ENCODE data around the gene FNDC10. TPM values are rescaled to one million over a fixed set of nuclear protein-coding genes. Genes with fewer than 3 reads are reported as not detected.

FNDC10 gene
- total RNA-seq, 6 experiments from 2014 or later = 1.6 to 4.0 (median 2.0) TPM

DNA sequence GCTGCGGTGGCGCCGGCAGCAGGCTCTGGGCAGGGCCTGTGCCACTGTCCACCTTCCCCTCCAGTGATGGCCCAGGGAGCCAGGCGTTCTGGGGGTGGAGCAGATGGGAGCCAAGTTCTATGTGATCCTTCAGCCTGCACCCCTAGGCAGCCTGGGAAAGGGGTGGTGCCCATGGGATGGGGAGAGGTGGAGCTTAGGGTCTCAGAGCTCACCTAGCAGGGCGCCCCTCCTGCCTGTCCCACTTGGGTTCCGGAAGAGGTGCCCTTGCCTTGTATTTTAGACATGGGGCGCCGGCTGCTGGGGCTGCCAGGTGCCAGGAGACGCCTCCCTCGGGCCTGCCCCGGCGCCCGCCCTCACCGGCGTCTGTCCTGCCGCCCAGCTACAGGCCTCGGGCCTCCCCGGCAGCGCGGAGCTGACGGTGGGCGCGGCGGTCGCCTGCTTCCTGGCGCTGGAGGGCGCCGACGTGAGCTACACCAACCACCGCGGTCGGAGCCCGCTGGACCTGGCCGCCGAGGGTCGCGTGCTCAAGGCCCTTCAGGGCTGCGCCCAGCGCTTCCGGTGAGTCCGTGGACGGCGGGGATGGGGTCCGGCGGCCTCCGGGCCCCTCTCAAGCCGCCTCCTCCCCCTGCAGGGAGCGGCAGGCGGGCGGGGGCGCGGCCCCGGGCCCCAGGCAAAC, 29.0 kb upstream of the FNDC10 start:
- no peak for DNase-seq
- Mint-ChIP-seq H3K9me3 (no peaks in the 10 kb centered on the region), H3K27me3 (ENCODE audit: insufficient read depth) (peaks cover 1% of the 10 kb centered on the region; the same call in 1 of the 2 replicates), H3K4me1 (ENCODE audit: low read depth) (no peaks in the 10 kb centered on the region), H3K4me3 (no peak overlapping the region), H3K27ac (no peak overlapping the region), H3K36me3 (ENCODE audit: low read depth) (no peaks in the 10 kb centered on the region)
- TF ChIP-seq, protein P1, sequence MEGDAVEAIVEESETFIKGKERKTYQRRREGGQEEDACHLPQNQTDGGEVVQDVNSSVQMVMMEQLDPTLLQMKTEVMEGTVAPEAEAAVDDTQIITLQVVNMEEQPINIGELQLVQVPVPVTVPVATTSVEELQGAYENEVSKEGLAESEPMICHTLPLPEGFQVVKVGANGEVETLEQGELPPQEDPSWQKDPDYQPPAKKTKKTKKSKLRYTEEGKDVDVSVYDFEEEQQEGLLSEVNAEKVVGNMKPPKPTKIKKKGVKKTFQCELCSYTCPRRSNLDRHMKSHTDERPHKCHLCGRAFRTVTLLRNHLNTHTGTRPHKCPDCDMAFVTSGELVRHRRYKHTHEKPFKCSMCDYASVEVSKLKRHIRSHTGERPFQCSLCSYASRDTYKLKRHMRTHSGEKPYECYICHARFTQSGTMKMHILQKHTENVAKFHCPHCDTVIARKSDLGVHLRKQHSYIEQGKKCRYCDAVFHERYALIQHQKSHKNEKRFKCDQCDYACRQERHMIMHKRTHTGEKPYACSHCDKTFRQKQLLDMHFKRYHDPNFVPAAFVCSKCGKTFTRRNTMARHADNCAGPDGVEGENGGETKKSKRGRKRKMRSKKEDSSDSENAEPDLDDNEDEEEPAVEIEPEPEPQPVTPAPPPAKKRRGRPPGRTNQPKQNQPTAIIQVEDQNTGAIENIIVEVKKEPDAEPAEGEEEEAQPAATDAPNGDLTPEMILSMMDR (IDR thresholded peaks at IDR 0.05) = no peak

DNA sequence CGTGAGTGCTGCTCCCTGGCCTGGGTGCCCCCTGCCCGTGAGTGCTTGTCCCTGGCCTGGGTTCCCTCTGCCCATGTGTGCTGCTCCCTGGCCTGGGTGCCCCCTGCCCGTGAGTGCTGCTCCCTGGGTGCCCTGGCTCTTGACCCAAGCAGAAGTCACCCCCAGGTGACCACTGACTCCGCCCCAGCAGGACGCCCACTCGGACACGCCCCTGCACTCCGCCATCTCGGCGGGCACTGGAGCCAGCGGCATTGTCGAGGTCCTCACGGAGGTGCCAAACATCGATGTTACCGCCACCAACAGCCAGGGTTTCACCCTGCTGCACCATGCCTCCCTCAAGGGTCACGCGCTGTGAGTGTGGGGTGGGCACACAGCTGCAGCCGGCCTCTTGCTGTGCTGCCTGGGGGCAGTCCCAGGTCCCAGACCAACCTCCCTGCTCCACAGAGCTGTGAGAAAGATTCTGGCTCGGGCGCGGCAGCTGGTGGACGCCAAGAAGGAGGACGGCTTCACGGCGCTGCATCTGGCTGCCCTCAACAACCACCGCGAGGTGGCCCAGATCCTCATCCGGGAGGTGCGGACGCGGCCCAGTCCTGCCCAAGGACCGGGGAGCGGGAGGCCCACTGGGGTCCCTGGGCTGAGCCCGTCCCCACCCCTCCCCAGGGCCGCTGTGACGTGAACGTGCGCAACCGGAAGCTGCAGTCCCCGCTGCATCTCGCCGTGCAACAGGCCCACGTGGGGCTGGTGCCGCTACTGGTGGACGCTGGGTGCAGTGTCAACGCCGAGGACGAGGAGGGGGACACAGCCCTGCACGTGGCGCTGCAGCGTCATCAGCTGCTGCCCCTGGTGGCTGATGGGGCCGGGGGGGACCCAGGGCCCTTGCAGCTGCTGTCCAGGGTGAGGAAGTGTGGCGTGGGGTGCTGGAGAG, 28.2 kb upstream of the FNDC10 start:
- TF ChIP-seq, protein P1 (IDR thresholded peaks at IDR 0.05) = 0 out of 2 replicates have a peak, but pooled peaks have one; percentile 7
- Mint-ChIP-seq H3K36me3 (ENCODE audit: low read depth) (no peaks in the 10 kb centered on the region), H3K27ac (no peak overlapping the region), H3K4me1 (ENCODE audit: low read depth) (no peaks in the 10 kb centered on the region), H3K9me3 (no peaks in the 10 kb centered on the region), H3K4me3 (no peak overlapping the region), H3K27me3 (ENCODE audit: insufficient read depth) (peaks cover 1% of the 10 kb centered on the region; the same call in 1 of the 2 replicates)
- no peak for DNase-seq

GRCh38 chr1:1627261-1627828, 27.4 kb upstream of the FNDC10 start:
- Mint-ChIP-seq H3K27me3 (ENCODE audit: insufficient read depth) (peaks cover 1% of the 10 kb centered on the region; the same call in 1 of the 2 replicates), H3K36me3 (ENCODE audit: low read depth) (no peaks in the 10 kb centered on the region), H3K4me1 (ENCODE audit: low read depth) (no peaks in the 10 kb centered on the region; the same call in 1 of the 2 replicates), H3K27ac (no peak overlapping the region), H3K9me3 (no peaks in the 10 kb centered on the region), H3K4me3 (no peak overlapping the region)
- DNase-seq = no peak
- TF ChIP-seq, protein P1 (IDR thresholded peaks at IDR 0.05) = no peak

GRCh38 chr1:1626207-1627141, 26.5 kb upstream of the FNDC10 start:
- Mint-ChIP-seq H3K27me3 (ENCODE audit: insufficient read depth) (peaks cover 1% of the 10 kb centered on the region; the same call in 1 of the 2 replicates), H3K9me3 (no peaks in the 10 kb centered on the region), H3K4me3 (no peak overlapping the region), H3K36me3 (ENCODE audit: low read depth) (no peaks in the 10 kb centered on the region), H3K27ac (no peak overlapping the region), H3K4me1 (ENCODE audit: low read depth) (no peaks in the 10 kb centered on the region; the same call in 1 of the 2 replicates)
- TF ChIP-seq, protein P1 (IDR thresholded peaks at IDR 0.05) = no peak
- no peak for DNase-seq

- Mint-ChIP-seq H3K36me3 (ENCODE audit: low read depth) (no peaks in the 10 kb centered on the region), H3K9me3 (no peaks in the 10 kb centered on the region), H3K27ac (no peak overlapping the region), H3K4me1 (ENCODE audit: low read depth) (no peaks in the 10 kb centered on the region; the same call in 1 of the 2 replicates), H3K27me3 (ENCODE audit: insufficient read depth) (peaks cover 1% of the 10 kb centered on the region; the same call in 1 of the 2 replicates), H3K4me3 (no peak overlapping the region)
- DNase-seq = no peak
- TF ChIP-seq, protein P1 (IDR thresholded peaks at IDR 0.05) = no peak
These were observed 25.9 kb upstream of the FNDC10 start for GRCh38 chr1:1625824-1626206.
